CD4-positive, alpha-beta T cell treated with Interleukin-1 beta for 1 hour (primary cell): Measurements from ENCODE around the gene SPACA4.
A peak's percentile ranks its signal among the peaks of the same experiment; 100 is the strongest.
"Not testable (repeated sequence)": the region's sequence is repeated elsewhere in the genome, so short reads cannot be mapped to it uniquely, and the experiment has no call there.

ENCODE experiments used
- DNase-seq, 2 donors: peaks; one replicate each; pipeline ENCODE4 v3.0.0-alpha.2; 2020 to 2022

The SPACA4 gene, protein sequence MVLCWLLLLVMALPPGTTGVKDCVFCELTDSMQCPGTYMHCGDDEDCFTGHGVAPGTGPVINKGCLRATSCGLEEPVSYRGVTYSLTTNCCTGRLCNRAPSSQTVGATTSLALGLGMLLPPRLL

GRCh38 chr19:48606463-48607358, at the start of gene SPACA4:
Gene SPACA4, plus strand, starts transcription at chr19:48606742. Its CDS starts 237 bp downstream, at chr19:48606979.
- no peak for DNase-seq

GRCh38 chr19:48556825-48557224, 49.7 kb upstream of the SPACA4 start:
- DNase-seq, result no peak

GRCh38 chr19:48558018-48558684, 48.4 kb upstream of the SPACA4 start:
- peak in 1 of 2 donors; percentile 6 for DNase-seq

- no peak for DNase-seq
Observed at GRCh38 chr19:48560095-48560530, 46.4 kb upstream of the SPACA4 start.

DNA sequence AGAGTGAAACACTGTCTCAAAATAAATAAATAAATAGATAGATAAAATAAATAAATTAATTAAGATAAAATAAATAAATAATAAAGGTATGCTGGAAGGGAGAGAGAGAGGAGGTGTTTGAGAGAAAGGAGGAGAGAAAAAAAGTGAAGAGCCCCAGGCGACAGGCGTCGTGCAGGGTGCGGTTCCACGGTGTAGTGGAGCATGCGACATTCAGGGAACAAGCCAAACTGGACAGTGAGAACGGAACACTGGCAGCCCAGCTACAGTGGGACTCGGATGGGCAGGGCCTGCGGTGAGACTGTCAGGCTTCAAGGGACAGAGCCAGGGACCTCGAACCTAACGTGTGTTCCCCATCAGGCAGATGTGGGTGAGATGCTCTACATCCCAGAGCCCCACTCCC, 45.1 kb upstream of the SPACA4 start:
- no peak for DNase-seq

GRCh38 chr19:48565090-48565489, 41.5 kb upstream of the SPACA4 start:
- DNase-seq, result no peak

- DNase-seq, result no peak
Observed at GRCh38 chr19:48568345-48568886, 38.1 kb upstream of the SPACA4 start.

DNA sequence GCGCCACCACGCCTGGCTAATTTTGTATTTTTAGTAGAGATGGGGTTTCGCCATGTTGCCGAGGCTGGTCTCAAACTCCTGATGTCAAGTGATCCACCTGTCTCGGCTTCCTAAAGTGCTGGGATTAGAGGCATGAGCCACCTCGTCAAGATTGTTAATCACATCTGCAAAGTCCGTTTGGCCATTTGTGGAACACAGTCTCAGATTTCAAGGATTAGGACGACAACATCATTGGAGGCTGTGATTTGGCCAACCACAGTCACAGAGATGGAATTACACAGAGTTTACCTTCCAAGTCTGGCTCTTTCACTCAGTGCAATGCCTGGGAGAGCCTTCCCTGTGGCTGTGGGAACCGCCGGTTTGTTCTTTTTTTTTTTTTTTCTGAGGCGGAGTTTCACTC, 36.7 kb upstream of the SPACA4 start:
- DNase-seq, result no peak

- no peak for DNase-seq
Observed at GRCh38 chr19:48571378-48572162, 35.0 kb upstream of the SPACA4 start.

- no peak for DNase-seq
Observed at GRCh38 chr19:48573163-48573505, 33.4 kb upstream of the SPACA4 start.

DNA sequence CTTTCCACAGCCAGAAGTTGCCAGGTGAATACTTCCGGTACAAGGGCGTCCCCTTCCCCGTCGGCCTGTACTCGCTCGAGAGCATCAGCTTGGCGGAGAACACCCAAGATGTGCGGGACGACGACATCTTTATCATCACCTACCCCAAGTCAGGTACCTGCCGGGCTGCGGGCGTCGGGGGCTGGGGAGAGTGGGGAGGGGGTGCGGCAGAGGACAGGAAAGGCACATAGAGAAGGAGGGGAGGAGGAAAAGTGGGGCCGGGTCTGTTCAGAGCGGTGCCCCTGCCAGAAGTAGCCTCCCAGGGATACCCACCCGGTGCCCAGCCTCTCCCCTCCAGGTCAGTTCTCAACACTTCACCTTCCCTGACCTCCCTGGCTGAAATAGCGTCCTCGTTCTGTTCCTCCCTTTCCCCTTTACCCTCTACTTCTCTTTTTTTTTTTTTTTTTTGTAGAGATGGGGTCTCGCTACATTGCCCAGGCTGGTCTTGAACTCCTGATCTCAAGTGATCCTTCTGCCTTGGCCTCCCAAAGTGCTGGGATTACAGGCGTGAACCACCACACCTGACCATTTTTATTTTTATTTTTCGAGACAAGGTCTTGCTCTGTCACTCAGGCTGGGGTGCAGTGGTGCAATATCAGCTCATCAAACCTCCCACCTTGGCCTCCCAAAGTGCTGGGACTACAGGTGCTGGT, 30.5 kb upstream of the SPACA4 start:
- DNase-seq, result no peak

DNA sequence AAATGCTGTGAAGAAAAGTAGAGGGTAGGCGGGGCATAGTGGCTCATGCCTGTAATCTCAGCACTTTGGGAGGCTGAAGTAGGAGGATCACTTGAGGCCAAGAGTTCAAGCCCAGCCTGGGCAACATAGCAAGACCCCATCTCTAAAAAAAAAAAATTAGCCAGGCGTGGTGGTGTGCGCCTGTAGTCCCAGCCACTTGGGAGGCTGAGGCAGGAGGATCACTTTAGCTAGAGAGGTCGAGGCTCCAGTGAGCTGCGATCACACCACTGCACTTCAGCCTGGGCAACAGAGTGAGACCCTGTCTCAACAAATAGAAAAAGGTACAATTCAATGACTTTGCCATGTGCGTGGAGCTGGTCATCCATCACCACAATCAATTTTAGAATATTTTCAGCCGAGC, 28.6 kb upstream of the SPACA4 start:
- DNase-seq, result not testable (repeated sequence)

- no peak for DNase-seq
Observed at GRCh38 chr19:48578891-48579290, 27.7 kb upstream of the SPACA4 start.

DNA sequence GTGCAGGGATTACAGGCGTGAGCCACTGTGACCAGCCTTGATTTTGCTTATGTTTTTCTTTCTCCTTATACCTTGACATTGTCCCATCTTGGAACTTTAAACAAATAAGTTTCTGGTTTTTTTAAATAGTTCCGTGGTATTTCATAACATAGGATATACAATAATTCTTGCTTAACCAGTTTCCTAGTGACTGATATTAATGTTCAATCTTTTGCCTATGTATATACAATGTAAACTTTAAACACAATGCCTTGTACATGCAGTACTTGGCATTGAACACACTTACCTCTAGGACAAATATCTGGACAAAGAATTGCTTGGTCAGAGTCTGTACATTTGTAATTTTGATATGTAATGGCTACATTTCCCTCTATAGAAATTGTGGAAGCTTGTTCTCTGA, 24.4 kb upstream of the SPACA4 start:
- no peak for DNase-seq

DNA sequence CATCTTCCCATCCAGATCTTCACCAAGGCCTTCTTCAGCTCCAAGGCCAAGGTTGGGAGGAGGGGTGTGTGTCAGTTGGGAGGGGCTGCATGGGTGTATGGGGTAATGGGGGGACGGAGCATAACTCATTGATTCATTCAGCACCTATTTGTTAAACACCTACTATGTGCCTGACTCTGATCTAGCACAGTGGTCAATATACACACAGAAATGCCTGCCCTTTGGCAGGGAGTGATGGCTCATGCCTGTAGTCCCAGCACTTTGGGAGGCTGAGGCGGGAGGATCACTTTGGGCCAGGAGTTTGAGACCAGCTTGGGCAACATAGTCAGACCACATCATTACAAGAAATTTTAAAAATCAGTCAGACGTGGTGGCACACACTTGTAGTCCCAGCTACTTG, 19.2 kb upstream of the SPACA4 start:
- DNase-seq, result no peak

GRCh38 chr19:48588670-48589401, 17.7 kb upstream of the SPACA4 start:
- peak; percentile 84 to 86 for DNase-seq

DNA sequence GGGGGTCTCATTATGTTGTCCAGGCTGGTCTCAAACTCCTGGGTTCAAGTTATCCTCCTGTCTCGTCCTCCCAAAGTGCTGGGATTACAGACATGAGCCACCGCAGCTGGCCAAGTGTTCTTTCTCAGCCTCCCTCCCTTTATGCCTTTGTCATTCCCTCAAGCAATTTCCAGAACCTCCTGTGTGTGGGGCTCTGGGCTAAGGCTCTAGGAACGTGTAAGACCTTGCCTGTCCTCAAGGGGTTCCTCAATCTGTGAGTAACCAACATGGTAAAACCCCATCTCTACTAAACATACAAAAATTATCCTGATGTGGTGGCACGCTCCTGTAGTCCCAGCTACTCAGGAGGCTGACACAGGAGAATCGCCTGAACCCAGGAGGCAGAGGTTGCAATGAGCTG, 15.5 kb upstream of the SPACA4 start:
- DNase-seq, result no peak

DNA sequence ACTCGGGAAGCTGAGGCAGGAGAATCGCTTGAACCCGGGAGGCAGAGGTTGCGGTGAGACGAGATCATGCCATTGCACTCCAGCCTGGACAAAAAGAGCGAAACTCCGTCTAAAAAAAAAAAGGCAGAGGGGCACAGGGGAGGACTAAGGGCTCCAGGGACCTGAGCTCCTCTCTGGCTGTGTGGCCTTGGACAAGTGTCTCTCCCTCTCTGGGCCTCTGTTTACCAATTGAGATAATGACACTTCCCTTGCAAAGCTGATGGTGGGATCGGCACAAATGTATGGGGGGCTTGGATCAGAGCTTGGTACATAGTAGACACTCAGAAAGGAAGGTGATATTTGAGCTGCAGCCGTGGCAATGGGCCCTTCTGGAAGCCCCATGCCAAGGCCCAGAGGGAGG, 11.4 kb upstream of the SPACA4 start:
- DNase-seq, result no peak

DNA sequence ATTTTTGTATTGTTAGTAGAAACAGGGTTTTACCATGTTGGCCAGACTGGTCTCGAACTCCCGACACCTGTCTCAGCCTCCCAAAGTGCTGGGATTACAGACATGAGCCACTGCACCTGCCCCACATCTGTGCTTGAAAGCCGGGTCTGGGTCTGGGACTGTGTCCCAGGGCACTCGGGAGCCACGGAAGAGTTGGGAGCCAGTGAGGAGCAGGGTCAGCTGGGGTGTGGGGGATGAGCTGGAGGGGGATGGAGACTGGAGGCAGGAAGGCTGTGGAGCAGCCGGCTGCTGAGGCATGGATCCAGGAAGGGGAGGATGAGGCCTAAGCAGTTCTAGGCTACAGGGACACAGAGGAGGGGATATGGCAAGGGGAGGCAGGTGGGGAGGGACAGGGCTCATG, 10.7 kb upstream of the SPACA4 start:
- DNase-seq, result no peak

GRCh38 chr19:48596237-48596636, 10.3 kb upstream of the SPACA4 start:
- DNase-seq, result no peak

DNA sequence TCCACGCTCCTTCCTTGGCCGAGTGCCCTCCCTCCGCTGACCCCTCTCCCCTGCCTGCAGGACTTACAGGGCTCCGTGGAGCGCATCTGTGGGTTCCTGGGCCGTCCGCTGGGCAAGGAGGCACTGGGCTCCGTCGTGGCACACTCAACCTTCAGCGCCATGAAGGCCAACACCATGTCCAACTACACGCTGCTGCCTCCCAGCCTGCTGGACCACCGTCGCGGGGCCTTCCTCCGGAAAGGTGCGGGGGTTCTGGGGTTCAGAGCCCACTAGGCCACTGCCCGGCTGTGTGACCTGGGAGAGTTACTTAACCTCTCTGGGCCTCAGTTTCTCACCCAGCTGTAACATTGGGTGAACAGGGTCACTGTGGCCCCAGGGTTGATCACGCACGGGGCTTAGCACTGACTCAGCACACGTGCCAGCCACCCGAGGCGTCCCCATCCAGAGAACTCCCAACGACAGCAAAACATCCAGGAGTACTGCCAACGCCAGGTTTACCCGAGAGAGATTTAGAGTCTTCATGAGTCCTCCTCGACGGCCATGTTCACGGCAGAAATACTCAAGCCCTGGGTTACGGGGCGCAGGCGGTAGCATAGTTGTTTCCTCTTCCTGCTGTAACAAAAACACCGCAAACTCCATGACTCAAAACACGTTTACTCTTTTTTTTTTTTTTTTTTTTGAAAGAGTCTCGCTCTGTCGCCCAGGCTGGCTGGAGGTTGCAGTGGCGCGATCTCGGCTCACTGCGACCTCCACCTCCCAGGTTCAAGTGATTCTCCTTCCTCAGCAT, 9.7 kb upstream of the SPACA4 start:
- DNase-seq, result peak; percentile 36 to 69
